ENCODE measurements around the gene TMEM144. TPM values are rescaled to one million over a fixed set of nuclear protein-coding genes. Genes with fewer than 3 reads are reported as not detected.

The TMEM144 gene
- total and polyA plus RNA-seq, 4 experiments from 2014 or later: 0.61 TPM; not detected in 3

GRCh38 chr4:158280856-158281255 is 70.6 kb downstream of the TMEM144 start:
- no peaks in the 10 kb centered on the region for H3K4me1 ChIP-seq (ENCODE audit: insufficient read depth, low read length)
- H3K27me3 ChIP-seq (ENCODE audit: insufficient read depth, low read length): no peaks in the 10 kb centered on the region
- DNase-seq: no peak
- ChIA-PET CTCF (ENCODE audit: partially characterized antibody) (interaction anchor here (0.5 kb wide), 1 partner anchor 21 kb away, joined by 3 read pairs; no protein-coding TSS in a partner anchor), POLR2A (ENCODE audit: partially characterized antibody) (no interaction called here)
- peak overlapping the region in 1 of 7 donors; percentile 7 for H3K27ac Mint-ChIP-seq
- H3K9me3 ChIP-seq (ENCODE audit: control insufficient read depth in 1 of 2, low read length in 2 of 2): no peaks in the 10 kb centered on the region
- H3K27me3 Mint-ChIP-seq: peaks cover 2 to 4% of the 10 kb centered on the region in 2 donors
- H3K9me3 Mint-ChIP-seq: no peaks in the 10 kb centered on the region
- H3K4me3 Mint-ChIP-seq: no peak overlapping the region
- H3K36me3 ChIP-seq (ENCODE audit: insufficient read depth, low read length): no peaks in the 10 kb centered on the region
- intact Hi-C loops (cut with micrococcal nuclease): no loop called here
- no peaks in the 10 kb centered on the region for H3K4me1 Mint-ChIP-seq
- H3K27ac ChIP-seq (ENCODE audit: low read depth, low read length): no peak overlapping the region
- no peak overlapping the region for H3K4me3 ChIP-seq (ENCODE audit: low read length in 2 of 2)
- H3K36me3 Mint-ChIP-seq: no peaks in the 10 kb centered on the region

- Histone ChIP-seq H3K27me3 (ENCODE audit: insufficient read depth, low read length) (no peaks in the 10 kb centered on the region), H3K9me3 (ENCODE audit: control insufficient read depth in 1 of 2, low read length in 2 of 2) (no peaks in the 10 kb centered on the region), H3K36me3 (ENCODE audit: insufficient read depth, low read length) (no peaks in the 10 kb centered on the region), H3K4me1 (ENCODE audit: insufficient read depth, low read length) (no peaks in the 10 kb centered on the region), H3K4me3 (ENCODE audit: low read length in 2 of 2) (no peak overlapping the region), H3K27ac (ENCODE audit: low read depth, low read length) (no peak overlapping the region)
- intact Hi-C loops (cut with micrococcal nuclease): no loop called here
- no peaks in the 10 kb centered on the region for H3K36me3 Mint-ChIP-seq
- ChIA-PET CTCF (ENCODE audit: partially characterized antibody) (no interaction called here), POLR2A (ENCODE audit: partially characterized antibody) (no interaction called here)
- no peak overlapping the region for H3K27ac Mint-ChIP-seq
- H3K9me3 Mint-ChIP-seq: no peaks in the 10 kb centered on the region
- no peak for DNase-seq
- H3K4me3 Mint-ChIP-seq: no peak overlapping the region
- no peaks in the 10 kb centered on the region for H3K4me1 Mint-ChIP-seq
- peaks cover 2 to 4% of the 10 kb centered on the region in 2 donors for H3K27me3 Mint-ChIP-seq
Observed at GRCh38 chr4:158282252-158282651, 72.0 kb downstream of the TMEM144 start.

GRCh38 chr4:158285429-158286216 is 75.3 kb downstream of the TMEM144 start:
- intact Hi-C loops (cut with micrococcal nuclease): no loop called here
- Mint-ChIP-seq H3K27ac (no peak overlapping the region), H3K4me3 (no peak overlapping the region), H3K36me3 (no peaks in the 10 kb centered on the region), H3K27me3 (peaks cover 2 to 3% of the 10 kb centered on the region in 2 donors), H3K9me3 (peaks cover 0 to 4% (median 0%) of the 10 kb centered on the region in 8 donors), H3K4me1 (no peaks in the 10 kb centered on the region)
- no peak overlapping the region for H3K27ac ChIP-seq (ENCODE audit: low read depth, low read length)
- H3K36me3 ChIP-seq (ENCODE audit: insufficient read depth, low read length): no peaks in the 10 kb centered on the region
- no peak overlapping the region for H3K4me3 ChIP-seq (ENCODE audit: low read length in 2 of 2)
- no peaks in the 10 kb centered on the region for H3K27me3 ChIP-seq (ENCODE audit: insufficient read depth, low read length)
- no peaks in the 10 kb centered on the region for H3K4me1 ChIP-seq (ENCODE audit: insufficient read depth, low read length)
- CTCF ChIA-PET (ENCODE audit: partially characterized antibody): no interaction called here
- no peaks in the 10 kb centered on the region for H3K9me3 ChIP-seq (ENCODE audit: control insufficient read depth in 1 of 2, low read length in 2 of 2)
- POLR2A ChIA-PET (ENCODE audit: partially characterized antibody): no interaction called here
- no peak for DNase-seq

- Mint-ChIP-seq H3K4me3 (no peak overlapping the region), H3K27ac (no peak overlapping the region), H3K9me3 (peaks cover 2 to 16% (median 5%) of the 10 kb centered on the region in 8 donors), H3K36me3 (peaks cover 0 to 2% of the 10 kb centered on the region in 2 donors), H3K4me1 (no peaks in the 10 kb centered on the region), H3K27me3 (no peaks in the 10 kb centered on the region)
- no peaks in the 10 kb centered on the region for H3K4me1 ChIP-seq (ENCODE audit: insufficient read depth, low read length)
- no peaks in the 10 kb centered on the region for H3K36me3 ChIP-seq (ENCODE audit: insufficient read depth, low read length)
- ChIA-PET CTCF (ENCODE audit: partially characterized antibody) (no interaction called here), POLR2A (ENCODE audit: partially characterized antibody) (no interaction called here)
- H3K4me3 ChIP-seq (ENCODE audit: low read length in 2 of 2): no peak overlapping the region
- no peak for DNase-seq
- intact Hi-C loops (cut with micrococcal nuclease): no loop called here
- no peak overlapping the region for H3K27ac ChIP-seq (ENCODE audit: low read depth, low read length)
- H3K9me3 ChIP-seq (ENCODE audit: control insufficient read depth in 1 of 2, low read length in 2 of 2): no peaks in the 10 kb centered on the region
- H3K27me3 ChIP-seq (ENCODE audit: insufficient read depth, low read length): no peaks in the 10 kb centered on the region
Observed at GRCh38 chr4:158290912-158291311, 80.6 kb downstream of the TMEM144 start.

GRCh38 chr4:158291334-158292055 is 81.2 kb downstream of the TMEM144 start:
- H3K27me3 Mint-ChIP-seq: no peaks in the 10 kb centered on the region
- H3K27ac Mint-ChIP-seq: no peak overlapping the region
- POLR2A ChIA-PET (ENCODE audit: partially characterized antibody): no interaction called here

GRCh38 chr4:158292156-158292555 is 81.9 kb downstream of the TMEM144 start:
- DNase-seq: no peak
- Histone ChIP-seq H3K27ac (ENCODE audit: low read depth, low read length) (no peak overlapping the region), H3K9me3 (ENCODE audit: control insufficient read depth in 1 of 2, low read length in 2 of 2) (no peaks in the 10 kb centered on the region), H3K27me3 (ENCODE audit: insufficient read depth, low read length) (no peaks in the 10 kb centered on the region), H3K36me3 (ENCODE audit: insufficient read depth, low read length) (no peaks in the 10 kb centered on the region), H3K4me1 (ENCODE audit: insufficient read depth, low read length) (no peaks in the 10 kb centered on the region), H3K4me3 (ENCODE audit: low read length in 2 of 2) (no peak overlapping the region)
- Mint-ChIP-seq H3K4me3 (no peak overlapping the region), H3K27ac (no peak overlapping the region), H3K4me1 (no peaks in the 10 kb centered on the region), H3K36me3 (peaks cover 0 to 2% of the 10 kb centered on the region in 2 donors), H3K9me3 (peaks cover 2 to 16% (median 5%) of the 10 kb centered on the region in 8 donors), H3K27me3 (no peaks in the 10 kb centered on the region)
- intact Hi-C loops (cut with micrococcal nuclease): no loop called here
- CTCF ChIA-PET (ENCODE audit: partially characterized antibody): no interaction called here
- POLR2A ChIA-PET (ENCODE audit: partially characterized antibody): no interaction called here

More at GRCh38 chr4:158291334-158292055, 81.2 kb downstream of the TMEM144 start:
- no peak overlapping the region for H3K4me3 ChIP-seq (ENCODE audit: low read length in 2 of 2)
- no peaks in the 10 kb centered on the region for H3K27me3 ChIP-seq (ENCODE audit: insufficient read depth, low read length)
- peaks cover 2 to 16% (median 5%) of the 10 kb centered on the region in 8 donors for H3K9me3 Mint-ChIP-seq
- no peaks in the 10 kb centered on the region for H3K4me1 ChIP-seq (ENCODE audit: insufficient read depth, low read length)
- no peaks in the 10 kb centered on the region for H3K4me1 Mint-ChIP-seq
- CTCF ChIA-PET (ENCODE audit: partially characterized antibody): no interaction called here
- H3K27ac ChIP-seq (ENCODE audit: low read depth, low read length): no peak overlapping the region
- H3K36me3 Mint-ChIP-seq: peaks cover 0 to 2% of the 10 kb centered on the region in 2 donors
- no peaks in the 10 kb centered on the region for H3K9me3 ChIP-seq (ENCODE audit: control insufficient read depth in 1 of 2, low read length in 2 of 2)
- intact Hi-C loops (cut with micrococcal nuclease): no loop called here
- H3K4me3 Mint-ChIP-seq: no peak overlapping the region
- H3K36me3 ChIP-seq (ENCODE audit: insufficient read depth, low read length): no peaks in the 10 kb centered on the region
- no peak for DNase-seq

- Histone ChIP-seq H3K27ac (ENCODE audit: low read depth, low read length) (no peak overlapping the region), H3K4me1 (ENCODE audit: insufficient read depth, low read length) (no peaks in the 10 kb centered on the region), H3K4me3 (ENCODE audit: low read length in 2 of 2) (no peak overlapping the region), H3K9me3 (ENCODE audit: control insufficient read depth in 1 of 2, low read length in 2 of 2) (no peaks in the 10 kb centered on the region), H3K27me3 (ENCODE audit: insufficient read depth, low read length) (no peaks in the 10 kb centered on the region), H3K36me3 (ENCODE audit: insufficient read depth, low read length) (no peaks in the 10 kb centered on the region)
- Mint-ChIP-seq H3K27me3 (no peaks in the 10 kb centered on the region), H3K36me3 (peaks cover 0 to 2% of the 10 kb centered on the region in 2 donors), H3K4me1 (no peaks in the 10 kb centered on the region), H3K27ac (no peak overlapping the region), H3K4me3 (no peak overlapping the region), H3K9me3 (peaks cover 2 to 16% (median 5%) of the 10 kb centered on the region in 8 donors)
- no peak for DNase-seq
- intact Hi-C loops (cut with micrococcal nuclease): no loop called here
- CTCF ChIA-PET (ENCODE audit: partially characterized antibody): no interaction called here
- POLR2A ChIA-PET (ENCODE audit: partially characterized antibody): no interaction called here
Observed at GRCh38 chr4:158295053-158295452, 84.8 kb downstream of the TMEM144 start.

All from CD4-positive, alpha-beta memory T cell (primary cell).